HepG2 (cell line): ENCODE measurements around the gene SFMBT1. TPM values are rescaled to one million over a fixed set of nuclear protein-coding genes. Genes with fewer than 3 reads are reported as not detected.

ENCODE experiments used
- ATAC-seq: fragments of 200-7000 bp; cut with Tn5 transposase; 3 replicates; pipeline ENCODE4 v1.9.1; 2020; ENCODE audit warnings: mild to moderate bottlenecking, moderate library complexity
- BruUV-seq: library from RNA; stranded (reverse); fragments of 400-500 nt; replicated peaks from 2 replicates; lab custom pipeline; 2021; lab: Mats Ljungman, UMichigan
- CTCF ChIA-PET: fragments of 300-600 bp; formaldehyde crosslinking; extraction: SDS; loops from one replicate; lab custom pipeline; 2021; ENCODE audit warnings: low total read pairs, inconsistent platforms, low intra/inter-chr PET ratio; lab: Yijun Ruan, JAX
- POLR2A ChIA-PET: fragments of 350-600 bp; sonication (Branson Sonifier 250); formaldehyde crosslinking; loops from one replicate; lab custom pipeline; 2020; ENCODE audit warnings: antibody characterized with exemption, inconsistent platforms; lab: Yijun Ruan, JAX
- DNase-seq: peaks from one replicate; pipeline ENCODE4 v3.0.0-alpha.2; 2015; ENCODE audit warnings: low spot score
- FAIRE-seq: peaks from 3 replicates; lab custom pipeline; 2011; peaks lifted over from hg19 to GRCh38; lab: Jason Lieb, UNC
- H2AFZ ChIP-seq: one replicate; pipeline ENCODE4 v1.6.1; 2011; ENCODE audit warnings: low read length, inconsistent platforms
- H3K27ac ChIP-seq: fragments of 300-600 bp; 3 replicates; pipeline ENCODE4 v1.8.0; 2011; ENCODE audit warnings: mixed run types, mild to moderate bottlenecking, mixed read lengths, low read length, inconsistent platforms; ENCODE audit not compliant: insufficient read depth; ENCODE audit errors: extremely low read length
- H3K27me3 ChIP-seq, 2 experiments: fragments of 200-600 bp in 1 of 2; 2 replicates in 1 of 2; 3 replicates in 1 of 2; pipeline versions ENCODE4 v1.6.0 to v1.8.0; 2011; ENCODE audit warnings: low read length in 2 of 2, mild to moderate bottlenecking in 2 of 2, moderate library complexity in 2 of 2, inconsistent platforms in 1 of 2; ENCODE audit not compliant: insufficient read depth in 2 of 2, control insufficient read depth in 1 of 2
- H3K36me3 ChIP-seq, 2 experiments: fragments of 200-600 bp in 1 of 2; replicated peaks in 1 of 2; 2 replicates in 1 of 2; 3 replicates in 1 of 2; pipeline versions ENCODE4 v1.5.1 to v1.8.0; 2011; ENCODE audit warnings: low read length in 2 of 2, inconsistent platforms in 1 of 2; ENCODE audit not compliant: insufficient read depth in 2 of 2, control insufficient read depth in 1 of 2
- H3K4me1 ChIP-seq: 2 replicates; pipeline ENCODE4 v1.5.1; 2012; ENCODE audit warnings: low read length, inconsistent platforms; ENCODE audit not compliant: insufficient read depth
- H3K4me2 ChIP-seq: 2 replicates; pipeline ENCODE4 v1.6.0; 2011; ENCODE audit warnings: low read depth, low read length, inconsistent platforms
- H3K4me3 ChIP-seq, 3 experiments: fragments of 200-600 bp in 1 of 3; sonication (generic), shearing (Covaris generic) in 1 of 3; replicated peaks in 1 of 3; 2 replicates each; pipeline ENCODE4 v1.5.1; 2011 to 2016; ENCODE audit warnings: low read length in 3 of 3, inconsistent platforms in 2 of 3, low read depth in 2 of 3, mild to moderate bottlenecking in 2 of 3, control low read depth in 1 of 3, mixed read lengths in 1 of 3; ENCODE audit not compliant: insufficient read depth in 1 of 3
- H3K79me2 ChIP-seq: one replicate; pipeline ENCODE4 v1.6.1; 2011; ENCODE audit warnings: low read length, inconsistent platforms; ENCODE audit not compliant: insufficient read depth
- H3K9ac ChIP-seq: 2 replicates; pipeline ENCODE4 v1.6.0; 2011; ENCODE audit warnings: mild to moderate bottlenecking, low read depth, low read length, inconsistent platforms; ENCODE audit not compliant: insufficient read depth
- H3K9me3 ChIP-seq: 2 replicates; pipeline ENCODE4 v1.5.1; 2012; ENCODE audit warnings: mild to moderate bottlenecking, low read length
- H4K20me1 ChIP-seq: 2 replicates; pipeline ENCODE4 v1.6.0; 2011; ENCODE audit warnings: inconsistent platforms, mild to moderate bottlenecking, low read length, moderate library complexity; ENCODE audit not compliant: insufficient read depth
- HCFC1 ChIP-seq: fragments of 150-350 bp; IDR thresholded peaks from 2 replicates; pipeline ENCODE4 v1.6.1; 2014; ENCODE audit warnings: low read depth, low read length
- KDM5B ChIP-seq: sonication (generic); formaldehyde crosslinking; IDR thresholded peaks from 2 replicates; pipeline ENCODE4 v1.4.0; 2020; ENCODE audit warnings: missing genetic modification reagents, mild to moderate bottlenecking, borderline replicate concordance
- PHF5A ChIP-seq: IDR thresholded peaks from one replicate; pipeline ENCODE4 v1.6.1; 2018; ENCODE audit warnings: low read depth, missing genetic modification reagents; ENCODE audit not compliant: unreplicated experiment
- TOE1 ChIP-seq: sonication (generic); formaldehyde crosslinking; IDR thresholded peaks from 2 replicates; pipeline ENCODE4 v1.4.0; 2020; ENCODE audit warnings: mild to moderate bottlenecking, missing genetic modification reagents
- YY1 ChIP-seq: IDR thresholded peaks from 2 replicates; pipeline ENCODE4 v1.6.1; 2011; ENCODE audit warnings: low read length, low read depth, moderate library complexity, mild to moderate bottlenecking; ENCODE audit not compliant: insufficient read depth, insufficient replicate concordance
- ZFP36L2 ChIP-seq: sonication (generic); formaldehyde crosslinking; IDR thresholded peaks from 2 replicates; pipeline ENCODE4 v1.4.0; 2020; ENCODE audit warnings: missing genetic modification reagents
- ZFP62 ChIP-seq: sonication (generic); formaldehyde crosslinking; IDR thresholded peaks from 2 replicates; pipeline ENCODE4 v1.4.0; 2020; ENCODE audit warnings: missing genetic modification reagents
- ZFP82 ChIP-seq: sonication (generic); formaldehyde crosslinking; IDR thresholded peaks from 2 replicates; pipeline ENCODE4 v1.5.1; 2020; ENCODE audit warnings: mild to moderate bottlenecking, missing genetic modification reagents, borderline replicate concordance
- ZNF10 ChIP-seq: sonication (generic); formaldehyde crosslinking; IDR thresholded peaks from 2 replicates; pipeline ENCODE4 v1.4.0; 2020; ENCODE audit warnings: mild to moderate bottlenecking, low read depth, missing genetic modification reagents, borderline replicate concordance
- ZNF496 ChIP-seq: sonication (generic); formaldehyde crosslinking; IDR thresholded peaks from 2 replicates; pipeline ENCODE4 v1.8.1; 2023; ENCODE audit warnings: mild to moderate bottlenecking, moderate library complexity, missing genetic modification reagents; ENCODE audit not compliant: insufficient replicate concordance
- ZNF558 ChIP-seq: sonication (generic); formaldehyde crosslinking; IDR thresholded peaks from 2 replicates; pipeline ENCODE4 v1.9.0; 2022; ENCODE audit warnings: mild to moderate bottlenecking, missing genetic modification reagents, borderline replicate concordance
- ZNF607 ChIP-seq: sonication (generic); formaldehyde crosslinking; IDR thresholded peaks from 2 replicates; pipeline ENCODE4 v1.5.1; 2020; ENCODE audit warnings: missing genetic modification reagents, mild to moderate bottlenecking, borderline replicate concordance
- ZNF614 ChIP-seq: IDR thresholded peaks from 2 replicates; pipeline ENCODE4 v1.6.1; 2018; ENCODE audit warnings: missing biosample characterization, missing genetic modification reagents, inconsistent platforms, borderline replicate concordance
- ZNF652 ChIP-seq: IDR thresholded peaks from 2 replicates; pipeline ENCODE4 v1.6.1; 2016; ENCODE audit warnings: low read depth, borderline replicate concordance
- ZNF670 ChIP-seq: sonication (generic); formaldehyde crosslinking; IDR thresholded peaks from 2 replicates; pipeline ENCODE4 v1.8.0; 2022; ENCODE audit warnings: mild to moderate bottlenecking, missing genetic modification reagents, borderline replicate concordance
- ZNF839 ChIP-seq: sonication (generic); formaldehyde crosslinking; IDR thresholded peaks from 2 replicates; pipeline ENCODE4 v1.4.0; 2020; ENCODE audit warnings: missing genetic modification reagents, mild to moderate bottlenecking, borderline replicate concordance
- WGBS: methylation state at CpG from one replicate; pipeline ENCODE4 v1.1.6; 2017; ENCODE audit warnings: low lambda C conversion rate; 5-methylcytosine and 5-hydroxymethylcytosine counted together
- in situ Hi-C: cut with HindIII; loops from 2 replicates; pipeline ENCODE4 v1.10.0; 2017; ENCODE audit warnings: low pct_unique_long_range_greater_than_20kb; ENCODE audit not compliant: extremely low pct_ligation_motif_present
- intact Hi-C: fragments of 100-400 bp; cut with micrococcal nuclease; formaldehyde crosslinking; loops from one replicate; pipeline ENCODE4 v1.10.0; 2022; ENCODE audit not compliant: unreplicated experiment
- polyA plus RNA-seq, 8 experiments: library from polyadenylated mRNA; depleted of rRNA in 3 of 8; stranded (reverse) in 7 of 8; unstranded in 1 of 8; fragments of >200 nt; fragmentation: Illumina TruSeq in 4 of 8; extraction: Trizol in 4 of 8; gene quantifications; 2 replicates each; pipeline versions ENCODE4 v1.2.1 to v1.2.3, GENCODE V29; 2011 to 2016; ENCODE audit warnings: low read depth in 4 of 8, missing spikeins in 1 of 8, mixed read lengths in 1 of 8; ENCODE audit not compliant: insufficient read depth in 1 of 8
- total RNA-seq, 5 experiments: library from RNA; depleted of rRNA; stranded (reverse); fragments of >200 nt; fragmentation: Illumina TruSeq; extraction: Trizol; gene quantifications; 2 replicates each; pipeline ENCODE4 v1.2.3, GENCODE V29; 2016; ENCODE audit warnings: low read depth in 1 of 5
- TF ChIP-seq, protein P1 (sequence below): IDR thresholded peaks from 2 replicates; pipeline ENCODE4 v1.6.1; 2012; ENCODE audit warnings: inconsistent platforms
- TF ChIP-seq, protein P2 (sequence below): sonication (generic); formaldehyde crosslinking; conservative IDR thresholded peaks from 2 replicates; pipeline ENCODE4 v1.8.1; 2023; ENCODE audit warnings: missing genetic modification reagents
- TF ChIP-seq, protein P3 (sequence below): sonication (generic); formaldehyde crosslinking; IDR thresholded peaks from 2 replicates; pipeline ENCODE4 v1.5.1; 2020; ENCODE audit warnings: mild to moderate bottlenecking, missing genetic modification reagents, moderate library complexity

Gene SFMBT1
- total and polyA plus RNA-seq, 2 of the 13 experiments (the other 11 are each of a cell fraction or from before 2014, with no cell fraction given), result 3.8 to 12.8 TPM

DNA sequence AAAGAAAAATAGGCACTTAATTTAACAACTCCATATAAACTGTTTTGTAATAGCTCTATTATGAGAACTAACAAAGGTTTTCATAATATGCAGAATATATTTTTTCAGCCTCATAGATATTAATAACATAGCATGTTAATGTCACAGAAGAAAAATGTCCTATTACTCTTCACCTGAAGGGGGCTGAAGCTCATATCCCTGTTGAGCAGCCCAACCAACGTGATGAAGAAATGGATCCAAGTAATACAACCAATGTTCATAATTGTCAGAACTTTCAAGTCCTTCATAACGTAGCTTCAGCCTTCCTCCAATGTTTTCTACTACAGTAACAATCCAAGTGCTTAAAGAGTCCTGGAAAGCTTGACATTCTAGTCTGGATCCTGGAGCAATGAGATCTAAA, 114.0 kb downstream of the SFMBT1 start (continued):
- TF ChIP-seq ZNF496 (CRISPR knock-in tag) (no peak), ZNF839 (CRISPR knock-in tag) (no peak), PHF5A (CRISPR knock-in tag) (no peak)

DNA sequence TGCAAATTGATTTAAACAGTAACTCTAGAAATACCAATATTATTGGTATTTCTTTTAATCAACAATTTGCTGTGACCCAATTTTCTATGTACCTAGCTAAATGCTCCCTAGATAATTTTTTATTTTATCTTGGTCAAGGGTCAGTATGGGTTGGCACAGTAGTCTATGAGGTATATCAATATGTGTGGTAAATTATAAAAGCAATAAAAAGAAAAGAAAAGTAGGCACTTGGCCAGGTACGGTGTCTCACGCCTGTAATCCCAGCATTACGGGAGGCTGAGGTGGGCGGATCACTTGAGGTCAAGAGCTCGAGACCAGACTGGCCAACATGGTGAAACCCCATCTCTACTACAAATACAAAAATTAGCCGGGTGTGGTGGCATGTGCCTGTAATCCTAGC, 114.5 kb downstream of the SFMBT1 start:
- H3K36me3 ChIP-seq, result peaks cover 6 to 19% of the 10 kb centered on the region in 2 experiments; a peak in 4 of 5 replicates
- intact Hi-C loops (loop anchor here (5.0 kb wide), 1 partner anchor 126 kb away; no protein-coding TSS in a partner anchor), in situ Hi-C loops (loop anchor here (10.0 kb wide), 1 partner anchor 77 kb away; no protein-coding TSS in a partner anchor)
- H3K4me1 ChIP-seq, result peaks cover 6% of the 10 kb centered on the region; the same call in 1 of the 2 replicates
- ChIA-PET CTCF (no interaction called here), POLR2A (no interaction called here)
- ATAC-seq, result no peak
- no TSS peak for BruUV-seq
- H2AFZ ChIP-seq, result no peak overlapping the region
- no peak for DNase-seq
- TF ChIP-seq ZNF614, result no peak
- TF ChIP-seq, protein P1, sequence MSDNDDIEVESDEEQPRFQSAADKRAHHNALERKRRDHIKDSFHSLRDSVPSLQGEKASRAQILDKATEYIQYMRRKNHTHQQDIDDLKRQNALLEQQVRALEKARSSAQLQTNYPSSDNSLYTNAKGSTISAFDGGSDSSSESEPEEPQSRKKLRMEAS, result no peak
- no peak for TF ChIP-seq ZNF670
- TF ChIP-seq ZFP82 (CRISPR knock-in tag), result no peak
- TF ChIP-seq ZNF652 (CRISPR knock-in tag), result no peak
- no peak for TF ChIP-seq ZFP36L2 (CRISPR knock-in tag)
- no peak for TF ChIP-seq HCFC1
- TF ChIP-seq, protein P2, sequence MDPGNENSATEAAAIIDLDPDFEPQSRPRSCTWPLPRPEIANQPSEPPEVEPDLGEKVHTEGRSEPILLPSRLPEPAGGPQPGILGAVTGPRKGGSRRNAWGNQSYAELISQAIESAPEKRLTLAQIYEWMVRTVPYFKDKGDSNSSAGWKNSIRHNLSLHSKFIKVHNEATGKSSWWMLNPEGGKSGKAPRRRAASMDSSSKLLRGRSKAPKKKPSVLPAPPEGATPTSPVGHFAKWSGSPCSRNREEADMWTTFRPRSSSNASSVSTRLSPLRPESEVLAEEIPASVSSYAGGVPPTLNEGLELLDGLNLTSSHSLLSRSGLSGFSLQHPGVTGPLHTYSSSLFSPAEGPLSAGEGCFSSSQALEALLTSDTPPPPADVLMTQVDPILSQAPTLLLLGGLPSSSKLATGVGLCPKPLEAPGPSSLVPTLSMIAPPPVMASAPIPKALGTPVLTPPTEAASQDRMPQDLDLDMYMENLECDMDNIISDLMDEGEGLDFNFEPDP (CRISPR knock-in tag), result no peak
- no peak for TF ChIP-seq ZFP62 (CRISPR knock-in tag)
- TF ChIP-seq, protein P3, sequence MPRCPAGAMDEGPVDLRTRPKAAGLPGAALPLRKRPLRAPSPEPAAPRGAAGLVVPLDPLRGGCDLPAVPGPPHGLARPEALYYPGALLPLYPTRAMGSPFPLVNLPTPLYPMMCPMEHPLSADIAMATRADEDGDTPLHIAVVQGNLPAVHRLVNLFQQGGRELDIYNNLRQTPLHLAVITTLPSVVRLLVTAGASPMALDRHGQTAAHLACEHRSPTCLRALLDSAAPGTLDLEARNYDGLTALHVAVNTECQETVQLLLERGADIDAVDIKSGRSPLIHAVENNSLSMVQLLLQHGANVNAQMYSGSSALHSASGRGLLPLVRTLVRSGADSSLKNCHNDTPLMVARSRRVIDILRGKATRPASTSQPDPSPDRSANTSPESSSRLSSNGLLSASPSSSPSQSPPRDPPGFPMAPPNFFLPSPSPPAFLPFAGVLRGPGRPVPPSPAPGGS (CRISPR knock-in tag), result no peak
- no peak for TF ChIP-seq YY1
- no peak for TF ChIP-seq ZNF10 (CRISPR knock-in tag)
- no peak for TF ChIP-seq TOE1 (CRISPR knock-in tag)
- TF ChIP-seq ZNF607 (CRISPR knock-in tag), result no peak
- no peak for TF ChIP-seq KDM5B (CRISPR knock-in tag)
- no peak for TF ChIP-seq ZNF558 (CRISPR knock-in tag)
- H3K4me3 ChIP-seq, result no peak overlapping the region
- no peak overlapping the region for H3K4me2 ChIP-seq
- no peak for FAIRE-seq
- WGBS, result 86% methylated on average over 6 of the region's 6 CpGs
- no peaks in the 10 kb centered on the region for H3K79me2 ChIP-seq
- H3K27ac ChIP-seq, result no peak overlapping the region
- no peak overlapping the region for H3K9ac ChIP-seq
- H3K27me3 ChIP-seq, result no peaks in the 10 kb centered on the region
- H3K9me3 ChIP-seq, result no peaks in the 10 kb centered on the region
- H4K20me1 ChIP-seq, result no peaks in the 10 kb centered on the region
